ENCODE measurements around the gene CEBPG.

DNA sequence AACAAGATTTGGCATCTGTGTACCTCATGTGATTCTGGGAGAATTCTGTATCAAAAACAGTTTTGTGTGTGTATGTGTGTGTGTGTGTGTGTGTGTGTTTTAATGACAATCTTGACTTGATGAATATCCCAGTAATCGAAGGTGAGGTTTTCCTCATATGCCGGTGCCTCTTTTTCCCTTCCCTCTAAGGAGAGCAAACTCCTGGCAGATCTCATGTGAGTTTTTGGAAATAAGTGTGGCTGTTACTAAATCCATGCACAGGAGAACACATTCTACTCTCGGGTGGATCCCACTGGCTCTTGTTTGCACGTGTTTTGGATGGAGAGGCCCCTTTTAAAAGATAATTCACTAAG, 29.0 kb upstream of the CEBPG start:
- TF ChIP-seq, protein P1, sequence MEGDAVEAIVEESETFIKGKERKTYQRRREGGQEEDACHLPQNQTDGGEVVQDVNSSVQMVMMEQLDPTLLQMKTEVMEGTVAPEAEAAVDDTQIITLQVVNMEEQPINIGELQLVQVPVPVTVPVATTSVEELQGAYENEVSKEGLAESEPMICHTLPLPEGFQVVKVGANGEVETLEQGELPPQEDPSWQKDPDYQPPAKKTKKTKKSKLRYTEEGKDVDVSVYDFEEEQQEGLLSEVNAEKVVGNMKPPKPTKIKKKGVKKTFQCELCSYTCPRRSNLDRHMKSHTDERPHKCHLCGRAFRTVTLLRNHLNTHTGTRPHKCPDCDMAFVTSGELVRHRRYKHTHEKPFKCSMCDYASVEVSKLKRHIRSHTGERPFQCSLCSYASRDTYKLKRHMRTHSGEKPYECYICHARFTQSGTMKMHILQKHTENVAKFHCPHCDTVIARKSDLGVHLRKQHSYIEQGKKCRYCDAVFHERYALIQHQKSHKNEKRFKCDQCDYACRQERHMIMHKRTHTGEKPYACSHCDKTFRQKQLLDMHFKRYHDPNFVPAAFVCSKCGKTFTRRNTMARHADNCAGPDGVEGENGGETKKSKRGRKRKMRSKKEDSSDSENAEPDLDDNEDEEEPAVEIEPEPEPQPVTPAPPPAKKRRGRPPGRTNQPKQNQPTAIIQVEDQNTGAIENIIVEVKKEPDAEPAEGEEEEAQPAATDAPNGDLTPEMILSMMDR (IDR thresholded peaks at IDR 0.05; ENCODE audit: poor library complexity, severe bottlenecking), result no peak
- TF ChIP-seq EP300 (conservative IDR thresholded peaks at IDR 0.05; ENCODE audit: poor library complexity, severe bottlenecking), result no peak
- TF ChIP-seq POLR2AphosphoS5 (IDR thresholded peaks at IDR 0.05), result no peak
- TF ChIP-seq TAF1 (IDR thresholded peaks at IDR 0.05; ENCODE audit: low read depth), result no peak
- peak; percentile 4 for TF ChIP-seq REST (IDR thresholded peaks at IDR 0.05; ENCODE audit: borderline replicate concordance)
